ENCODE results near the gene CCL14.
"Not testable (repeated sequence)": the region's sequence is repeated elsewhere in the genome, so short reads cannot be mapped to it uniquely, and the experiment has no call there.

Gene CCL14

DNA sequence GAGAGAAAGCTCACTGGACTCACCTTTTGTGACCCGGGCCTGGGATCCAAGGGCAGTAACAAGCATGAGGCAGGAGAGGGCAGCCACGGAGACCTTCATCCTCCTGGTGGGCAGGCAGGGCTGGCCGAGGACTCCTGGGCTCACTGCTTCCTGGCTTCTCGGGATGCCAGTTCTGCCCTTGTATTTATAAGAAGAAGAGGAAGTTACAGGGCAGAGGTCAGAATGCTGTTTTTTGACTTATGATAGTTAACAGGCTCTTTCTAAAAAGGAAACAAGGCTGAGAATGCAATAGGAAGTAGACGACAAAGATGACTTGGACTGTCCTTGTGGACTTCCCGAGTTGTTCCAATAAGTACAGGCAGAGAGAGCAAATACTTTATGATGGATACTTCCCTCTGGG is 31.3 kb upstream of the CCL14 start, which contains the start of gene CCL23:
Gene CCL23, minus strand, starts transcription at position 174 of the 400 bp plus-strand sequence. Its CDS starts 75 bp downstream, at position 99.
- TF ChIP-seq, protein P1, sequence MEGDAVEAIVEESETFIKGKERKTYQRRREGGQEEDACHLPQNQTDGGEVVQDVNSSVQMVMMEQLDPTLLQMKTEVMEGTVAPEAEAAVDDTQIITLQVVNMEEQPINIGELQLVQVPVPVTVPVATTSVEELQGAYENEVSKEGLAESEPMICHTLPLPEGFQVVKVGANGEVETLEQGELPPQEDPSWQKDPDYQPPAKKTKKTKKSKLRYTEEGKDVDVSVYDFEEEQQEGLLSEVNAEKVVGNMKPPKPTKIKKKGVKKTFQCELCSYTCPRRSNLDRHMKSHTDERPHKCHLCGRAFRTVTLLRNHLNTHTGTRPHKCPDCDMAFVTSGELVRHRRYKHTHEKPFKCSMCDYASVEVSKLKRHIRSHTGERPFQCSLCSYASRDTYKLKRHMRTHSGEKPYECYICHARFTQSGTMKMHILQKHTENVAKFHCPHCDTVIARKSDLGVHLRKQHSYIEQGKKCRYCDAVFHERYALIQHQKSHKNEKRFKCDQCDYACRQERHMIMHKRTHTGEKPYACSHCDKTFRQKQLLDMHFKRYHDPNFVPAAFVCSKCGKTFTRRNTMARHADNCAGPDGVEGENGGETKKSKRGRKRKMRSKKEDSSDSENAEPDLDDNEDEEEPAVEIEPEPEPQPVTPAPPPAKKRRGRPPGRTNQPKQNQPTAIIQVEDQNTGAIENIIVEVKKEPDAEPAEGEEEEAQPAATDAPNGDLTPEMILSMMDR (IDR thresholded peaks at IDR 0.05; ENCODE audit: low read depth, low read length) = no peak
- H3K4me3 ChIP-seq (ENCODE audit: low read depth, low read length) = no peak within 1 kb of the TSS

DNA sequence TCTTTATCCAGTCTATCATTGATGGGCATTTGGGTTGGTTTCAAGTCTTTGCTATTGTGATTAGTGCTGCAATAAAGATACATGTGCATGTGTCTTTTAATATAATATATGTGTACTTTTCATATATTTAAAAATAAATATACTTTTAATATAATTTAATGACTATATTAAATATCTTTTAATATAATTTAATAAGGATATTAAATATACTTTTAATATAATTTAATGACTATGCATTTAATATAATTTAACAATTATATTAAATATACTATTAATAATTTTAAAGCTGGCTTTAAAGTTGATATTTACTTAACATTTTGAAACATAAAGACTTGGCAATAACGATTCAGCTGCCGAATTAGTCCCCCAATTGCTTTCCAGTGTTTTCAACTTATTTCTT is 30.0 kb upstream of the CCL14 start:
- H3K4me3 ChIP-seq (ENCODE audit: low read depth, low read length) = no peak overlapping the region
- TF ChIP-seq, protein P1 (IDR thresholded peaks at IDR 0.05; ENCODE audit: low read depth, low read length) = no peak

DNA sequence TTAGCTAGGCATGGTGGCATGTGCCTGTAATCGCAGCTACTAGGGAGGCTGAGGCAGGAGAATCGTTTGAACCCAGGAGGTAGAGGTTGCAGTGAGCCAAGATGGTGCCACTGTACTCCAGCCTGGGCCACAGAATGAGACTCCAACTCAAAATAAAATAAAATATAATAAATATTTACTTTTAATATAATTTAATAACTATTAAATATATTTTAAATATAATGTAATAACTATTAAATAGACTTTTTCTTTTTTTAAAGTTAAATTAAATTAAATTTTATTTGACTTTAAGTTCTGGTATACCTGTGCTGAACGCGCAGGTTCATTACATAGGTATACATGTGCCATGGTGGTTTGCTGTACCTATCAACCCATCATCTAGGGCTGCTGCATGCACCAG is 29.4 kb upstream of the CCL14 start:
- H3K4me3 ChIP-seq (ENCODE audit: low read depth, low read length) = not testable (repeated sequence)

GRCh38 chr17:36014946-36015345 is 28.4 kb upstream of the CCL14 start:
- H3K4me3 ChIP-seq (ENCODE audit: low read depth, low read length) = no peak overlapping the region
- TF ChIP-seq, protein P1 (IDR thresholded peaks at IDR 0.05; ENCODE audit: low read depth, low read length) = no peak

GRCh38 chr17:36011201-36011600 is 24.7 kb upstream of the CCL14 start:
- no peak overlapping the region for H3K4me3 ChIP-seq (ENCODE audit: low read depth, low read length)
- TF ChIP-seq, protein P1 (IDR thresholded peaks at IDR 0.05; ENCODE audit: low read depth, low read length) = no peak

- no peak overlapping the region for H3K4me3 ChIP-seq (ENCODE audit: low read depth, low read length)
- TF ChIP-seq, protein P1 (IDR thresholded peaks at IDR 0.05; ENCODE audit: low read depth, low read length) = peak; percentile 68
These were observed 22.6 kb upstream of the CCL14 start for GRCh38 chr17:36008998-36009665.

DNA sequence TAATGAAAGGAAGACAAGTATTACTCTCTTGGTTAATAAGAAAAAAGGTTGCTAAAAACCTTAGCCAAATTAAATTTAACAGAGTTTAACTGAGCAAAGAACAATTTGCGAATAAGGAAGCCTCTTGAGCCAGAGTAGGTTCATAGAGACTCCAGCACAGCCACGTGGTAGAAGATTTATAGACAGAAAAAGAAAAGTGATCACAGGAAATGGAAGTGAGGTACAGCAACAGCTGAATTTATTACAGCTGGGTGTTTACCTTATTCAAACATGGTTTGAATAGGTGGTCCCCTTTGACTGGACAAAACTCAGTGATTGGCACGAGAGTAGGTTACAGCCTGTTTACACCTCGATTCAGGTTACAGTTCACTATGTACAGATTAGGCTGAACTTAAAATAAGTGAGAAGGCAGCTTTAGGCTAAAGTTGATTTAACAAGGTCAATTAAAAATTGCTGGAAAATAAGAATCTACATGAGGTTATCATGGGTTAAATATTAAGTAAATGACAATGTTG is 18.1 kb upstream of the CCL14 start:
- H3K4me3 ChIP-seq (ENCODE audit: low read depth, low read length) = no peak overlapping the region
- TF ChIP-seq, protein P1 (IDR thresholded peaks at IDR 0.05; ENCODE audit: low read depth, low read length) = no peak

- TF ChIP-seq, protein P1 (IDR thresholded peaks at IDR 0.05; ENCODE audit: low read depth, low read length) = no peak
- no peak overlapping the region for H3K4me3 ChIP-seq (ENCODE audit: low read depth, low read length)
These were observed 16.1 kb upstream of the CCL14 start for GRCh38 chr17:36002631-36003030.

Measured in WI38 (cell line).